HUDEP-2 (cell line): ENCODE data around the gene ITLN2.
"Not testable (repeated sequence)": the region's sequence is repeated elsewhere in the genome, so short reads cannot be mapped to it uniquely, and the experiment has no call there.

Source experiments
- DNase-seq, 76 experiments: peaks; one replicate each; lab custom pipeline; 2025; ENCODE audit not compliant: unreplicated experiment in 76 of 76; lab: John Stamatoyannopoulos, UW

Gene ITLN2

GRCh38 chr1:160956966-160957365 is 2.4 kb upstream of the ITLN2 start:
- DNase-seq, result no peak

GRCh38 chr1:160953030-160953429 is 1.6 kb downstream of the ITLN2 start:
- no peak for DNase-seq

- DNase-seq, result no peak
These were observed 2.5 kb downstream of the ITLN2 start for GRCh38 chr1:160952129-160952510.

GRCh38 chr1:160951443-160952128 is 3.0 kb downstream of the ITLN2 start:
- peak in 56 of 76 experiments; percentile 5 to 71 (median 34) for DNase-seq

- no peak for DNase-seq
These were observed 4.0 kb downstream of the ITLN2 start for GRCh38 chr1:160950657-160951056.

- no peak for DNase-seq
These were observed 4.7 kb downstream of the ITLN2 start for GRCh38 chr1:160949881-160950280.

- peak in 28 of 76 experiments; percentile 2 to 67 (median 24) for DNase-seq
These were observed 5.3 kb downstream of the ITLN2 start for GRCh38 chr1:160949216-160949880.

- peak in 8 of 76 experiments; percentile 2 to 28 (median 5) for DNase-seq
These were observed 7.3 kb downstream of the ITLN2 start for GRCh38 chr1:160947174-160947759.

- DNase-seq, result not testable (repeated sequence)
These were observed 8.7 kb downstream of the ITLN2 start for GRCh38 chr1:160945881-160946280.

- peak in 3 of 76 experiments; percentile 4 to 14 (median 6) for DNase-seq
These were observed 9.5 kb downstream of the ITLN2 start for GRCh38 chr1:160945079-160945478.

- peak in 15 of 76 experiments; percentile 1 to 49 (median 15) for DNase-seq
These were observed 11.7 kb downstream of the ITLN2 start for GRCh38 chr1:160942926-160943325.

GRCh38 chr1:160936666-160937065 is 17.9 kb downstream of the ITLN2 start:
- DNase-seq, result not testable (repeated sequence)

- DNase-seq, result no peak
These were observed 18.9 kb downstream of the ITLN2 start for GRCh38 chr1:160935527-160936258.

GRCh38 chr1:160933305-160933704 is 21.3 kb downstream of the ITLN2 start:
- not testable (repeated sequence) for DNase-seq

- DNase-seq, result peak in 1 of 76 experiments; percentile 3
These were observed 28.9 kb downstream of the ITLN2 start for GRCh38 chr1:160925652-160926244.

GRCh38 chr1:160924791-160925651 is 29.6 kb downstream of the ITLN2 start:
- no peak for DNase-seq

GRCh38 chr1:160916666-160917065 is 37.9 kb downstream of the ITLN2 start:
- DNase-seq, result no peak

- not testable (repeated sequence) for DNase-seq
These were observed 41.4 kb downstream of the ITLN2 start for GRCh38 chr1:160913229-160913628.

- no peak for DNase-seq
These were observed 42.7 kb downstream of the ITLN2 start for GRCh38 chr1:160911925-160912324.

- DNase-seq, result peak in 26 of 76 experiments; percentile 3 to 82 (median 35)
These were observed 43.2 kb downstream of the ITLN2 start for GRCh38 chr1:160911441-160911840.
